Uterus (tissue), 4 donors: ENCODE results near the gene IQSEC3. TPM values are rescaled to one million over a fixed set of nuclear protein-coding genes. Genes with fewer than 3 reads are reported as not detected.
A peak's percentile ranks its signal among the peaks of the same experiment; 100 is the strongest.
"Not testable (repeated sequence)": the region's sequence is repeated elsewhere in the genome, so short reads cannot be mapped to it uniquely, and the experiment has no call there.

Experiments
- DNase-seq, 2 donors: peaks; one replicate each; pipeline ENCODE4 v3.0.0-alpha.2; 2019 to 2020
- H3K27ac ChIP-seq, 2 donors: fragments of 200-600 bp; sonication (generic); 1 replicate in 1 of 2; 2 replicates in 1 of 2; pipeline ENCODE4 v1.5.1; 2016 to 2018
- H3K27me3 ChIP-seq, 2 donors: fragments of 200-600 bp; sonication (generic); one replicate each; pipeline ENCODE4 v1.5.1; 2018 to 2019; ENCODE audit warnings: control low read depth in 1 of 2
- H3K36me3 ChIP-seq, 2 donors: fragments of 200-600 bp; sonication (generic); one replicate each; pipeline ENCODE4 v1.5.1; 2019; ENCODE audit warnings: control low read depth in 1 of 2
- H3K4me1 ChIP-seq, 2 donors: fragments of 200-600 bp; sonication (generic); one replicate each; pipeline ENCODE4 v1.5.1; 2018 to 2019; ENCODE audit warnings: control low read depth in 1 of 2
- H3K4me3 ChIP-seq, 2 donors: fragments of 200-600 bp; sonication (generic); 1 replicate in 1 of 2; 2 replicates in 1 of 2; pipeline ENCODE4 v1.5.1; 2018 to 2019; ENCODE audit warnings: mild to moderate bottlenecking in 1 of 2
- H3K9me3 ChIP-seq, 2 donors: fragments of 200-600 bp; sonication (generic); one replicate each; pipeline ENCODE4 v1.5.1; 2019; ENCODE audit warnings: control low read depth in 1 of 2
- CTCF ChIP-seq, 4 experiments: fragments of 200-600 bp in 2 of 4; fragments of 450-650 bp in 2 of 4; sonication (generic) in 2 of 4; IDR thresholded peaks; one replicate each; pipeline ENCODE4 v1.5.1; 2016 to 2019; ENCODE audit warnings: antibody characterized with exemption in 4 of 4, mild to moderate bottlenecking in 2 of 4, moderate library complexity in 1 of 4
- POLR2A ChIP-seq, 2 donors: fragments of 450-650 bp; IDR thresholded peaks; one replicate each; pipeline ENCODE4 v1.6.1; 2016; ENCODE audit warnings: antibody characterized with exemption in 2 of 2, mild to moderate bottlenecking in 1 of 2, moderate library complexity in 1 of 2
- intact Hi-C: fragments of 100-400 bp; cut with DNase I; formaldehyde crosslinking; loops from one replicate; pipeline ENCODE4 v1.15.1; 2023; ENCODE audit warnings: low total_unique reads
- total RNA-seq, 4 donors: library from RNA; depleted of rRNA in 3 of 4; stranded (reverse); fragments of >200 nt in 3 of 4; gene quantifications; one replicate each; pipeline versions ENCODE4 v1.1.0 to v1.2.4, GENCODE V29; 2014 to 2023
- donor health status: DM: yes; HTN: yes; CAD: no.

IQSEC3 gene
- total RNA-seq, 4 donors from 2014 or later = under 0.01 to 2.9 (median 1.3) TPM

GRCh38 chr12:212415-212714, 145.8 kb downstream of the IQSEC3 start:
- no peak for TF ChIP-seq CTCF (IDR thresholded peaks at IDR 0.05)
- TF ChIP-seq POLR2A (IDR thresholded peaks at IDR 0.05) = no peak
- no peaks in the 10 kb centered on the region for H3K4me1 ChIP-seq
- intact Hi-C loops = no loop called here
- H3K36me3 ChIP-seq = no peaks in the 10 kb centered on the region
- no peak for DNase-seq
- no peak overlapping the region for H3K27ac ChIP-seq
- H3K27me3 ChIP-seq = no peaks in the 10 kb centered on the region
- no peaks in the 10 kb centered on the region for H3K9me3 ChIP-seq
- no peak overlapping the region for H3K4me3 ChIP-seq

DNA sequence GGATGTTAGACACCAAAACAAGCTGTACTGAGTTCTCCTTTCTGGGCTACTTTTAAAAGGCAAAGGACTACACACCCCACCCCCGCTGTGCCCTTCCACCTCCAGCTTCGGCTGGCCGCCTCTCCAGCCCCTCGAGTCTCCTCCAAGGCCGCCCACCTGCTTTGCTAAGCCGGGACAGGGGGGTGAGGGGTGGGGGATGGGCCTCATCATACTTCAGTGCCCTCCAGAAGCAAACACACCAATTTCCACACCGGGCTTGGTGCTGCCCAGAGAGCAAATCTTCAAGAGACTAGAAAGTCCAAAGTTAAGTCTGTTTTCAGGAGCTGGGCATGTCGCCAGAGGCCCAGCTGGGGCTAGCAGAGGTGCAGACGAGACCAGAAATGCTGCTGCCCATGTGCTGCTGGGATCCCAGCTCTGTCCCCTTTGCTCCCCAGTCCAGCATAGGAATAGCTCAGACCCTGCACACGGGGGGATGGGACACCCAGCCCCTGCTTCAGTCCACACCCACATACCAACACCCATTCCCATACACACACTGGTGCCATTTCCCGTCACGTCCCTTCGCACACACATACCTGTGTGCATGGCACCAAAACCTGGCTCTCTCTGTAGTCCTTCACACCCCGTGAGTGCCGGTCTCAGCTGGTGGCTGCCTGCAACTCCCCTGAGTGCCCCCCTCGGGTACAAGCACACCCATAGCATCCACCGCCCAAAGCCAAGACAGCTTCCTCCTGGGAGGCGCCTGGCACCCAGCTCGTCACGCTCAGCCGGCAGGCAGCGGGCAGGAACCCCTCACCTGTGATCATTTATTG, 146.4 kb downstream of the IQSEC3 start:
- intact Hi-C loops = no loop called here
- DNase-seq = peak in 1 of 2 donors; percentile 26
- Histone ChIP-seq H3K9me3 (no peaks in the 10 kb centered on the region), H3K4me3 (no peak overlapping the region), H3K27me3 (no peaks in the 10 kb centered on the region), H3K4me1 (no peaks in the 10 kb centered on the region), H3K27ac (no peak overlapping the region), H3K36me3 (no peaks in the 10 kb centered on the region)
- no peak for TF ChIP-seq POLR2A (IDR thresholded peaks at IDR 0.05)
- TF ChIP-seq CTCF (IDR thresholded peaks at IDR 0.05) = no peak

DNA sequence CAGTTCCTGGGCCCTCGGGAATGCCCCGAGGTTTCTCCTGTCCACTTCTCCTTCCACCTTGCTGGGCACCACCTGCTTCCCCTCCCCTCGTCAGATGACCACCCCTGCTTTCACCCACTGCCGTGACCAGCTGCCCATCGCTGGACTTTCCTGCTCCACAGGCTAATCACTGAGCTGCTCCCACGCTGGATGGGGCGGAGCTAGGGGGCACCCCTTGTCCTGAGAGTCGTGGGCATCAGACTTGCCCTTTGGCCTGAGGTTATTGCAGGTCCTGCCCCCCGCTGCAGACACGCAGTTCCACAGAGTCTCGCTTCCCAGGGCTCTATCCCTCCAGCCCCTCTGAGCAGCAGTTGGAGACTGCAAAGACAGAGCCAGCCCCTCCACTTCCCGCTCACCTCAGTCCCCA, 147.0 kb downstream of the IQSEC3 start:
- no peaks in the 10 kb centered on the region for H3K36me3 ChIP-seq
- H3K4me1 ChIP-seq = no peaks in the 10 kb centered on the region
- H3K27ac ChIP-seq = no peak overlapping the region
- H3K9me3 ChIP-seq = no peaks in the 10 kb centered on the region
- DNase-seq = no peak
- H3K4me3 ChIP-seq = no peak overlapping the region
- intact Hi-C loops = no loop called here
- H3K27me3 ChIP-seq = no peaks in the 10 kb centered on the region
- TF ChIP-seq POLR2A (IDR thresholded peaks at IDR 0.05) = no peak
- TF ChIP-seq CTCF (IDR thresholded peaks at IDR 0.05) = no peak

- H3K36me3 ChIP-seq = no peaks in the 10 kb centered on the region
- DNase-seq = no peak
- H3K4me3 ChIP-seq = no peak within 1 kb of the TSS
- no peaks in the 10 kb centered on the region for H3K4me1 ChIP-seq
- no peaks in the 10 kb centered on the region for H3K9me3 ChIP-seq
- H3K27me3 ChIP-seq = no peaks in the 10 kb centered on the region
- H3K27ac ChIP-seq = no peak within 1 kb of the TSS
- intact Hi-C loops = no loop called here
- TF ChIP-seq POLR2A (IDR thresholded peaks at IDR 0.05) (no peak), CTCF (IDR thresholded peaks at IDR 0.05) (no peak)
These were observed 147.6 kb downstream of the IQSEC3 start, which contains the start of gene SLC6A12 for GRCh38 chr12:214003-214741. Gene SLC6A12, minus strand, starts transcription at chr12:214157. Its CDS starts 4,171 bp downstream, at chr12:209986.

- intact Hi-C loops = no loop called here
- Histone ChIP-seq H3K27ac (no peak overlapping the region), H3K9me3 (no peaks in the 10 kb centered on the region), H3K36me3 (no peaks in the 10 kb centered on the region), H3K4me1 (no peaks in the 10 kb centered on the region), H3K4me3 (no peak overlapping the region), H3K27me3 (no peaks in the 10 kb centered on the region)
- TF ChIP-seq POLR2A (IDR thresholded peaks at IDR 0.05) = no peak
- no peak for TF ChIP-seq CTCF (IDR thresholded peaks at IDR 0.05)
- no peak for DNase-seq
These were observed 148.5 kb downstream of the IQSEC3 start for GRCh38 chr12:215116-215515.

GRCh38 chr12:217029-217428, 150.5 kb downstream of the IQSEC3 start:
- H3K9me3 ChIP-seq, H3K27me3 ChIP-seq, intact Hi-C loops, DNase-seq, H3K27ac ChIP-seq, H3K4me3 ChIP-seq, H3K4me1 ChIP-seq, H3K36me3 ChIP-seq: not testable (repeated sequence)
